Right renal cortex interstitium (tissue), 3 donors: ENCODE data around the gene RUNX2. TPM values are rescaled to one million over a fixed set of nuclear protein-coding genes. Genes with fewer than 3 reads are reported as not detected.

ENCODE experiments used
- DNase-seq, 3 donors: peaks; one replicate each; pipeline ENCODE4 v3.0.0-alpha.2; 2013; ENCODE audit warnings: low read depth in 3 of 3, low spot score in 2 of 3
- polyA plus RNA-seq, 3 donors: library from polyadenylated mRNA; unstranded; fragments of 120-200 nt; gene quantifications; one replicate each; pipeline ENCODE4 v1.2.1, GENCODE V29; 2013; ENCODE audit not compliant: insufficient read length in 3 of 3

Gene RUNX2
- polyA plus RNA-seq, 3 donors, result 2.0 to 3.1 (median 2.4) TPM

DNA sequence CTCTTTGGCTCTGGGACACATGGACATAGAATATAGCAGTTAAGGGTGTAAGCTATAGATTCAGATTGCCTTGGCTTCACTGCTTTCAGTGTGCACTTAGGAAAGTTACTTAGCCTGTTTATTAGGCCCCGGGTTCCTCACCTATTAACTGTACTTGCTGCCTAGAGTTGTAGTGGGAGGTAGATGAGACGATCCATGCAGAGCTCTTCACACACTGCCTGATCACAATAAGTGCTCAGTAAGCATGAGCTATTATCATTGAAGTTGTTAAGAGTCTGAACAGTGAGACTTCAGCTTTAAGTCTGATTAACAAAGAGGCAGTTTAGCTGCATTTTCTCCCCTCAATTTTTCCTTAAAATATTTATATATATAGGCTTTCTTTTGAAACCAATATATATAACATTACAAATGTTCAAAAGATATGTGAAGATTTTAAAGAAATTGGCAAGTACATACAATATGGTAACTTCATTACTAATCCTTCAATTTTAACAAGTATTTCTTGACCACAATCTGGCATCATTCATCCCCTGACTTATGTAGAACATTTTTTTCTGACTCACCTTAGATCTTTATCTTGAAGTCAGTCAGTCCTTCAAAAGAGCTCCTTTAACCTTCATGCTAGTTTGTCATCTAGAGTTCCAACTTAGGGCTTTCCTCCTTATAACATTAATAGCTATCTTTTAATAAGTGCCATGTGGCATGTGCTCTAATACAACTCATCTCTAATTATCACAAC lies 70.1 kb downstream of the RUNX2 start:
- DNase-seq, result no peak

- DNase-seq, result no peak
Measured at GRCh38 chr6:45400021-45400420, 71.9 kb downstream of the RUNX2 start.

DNA sequence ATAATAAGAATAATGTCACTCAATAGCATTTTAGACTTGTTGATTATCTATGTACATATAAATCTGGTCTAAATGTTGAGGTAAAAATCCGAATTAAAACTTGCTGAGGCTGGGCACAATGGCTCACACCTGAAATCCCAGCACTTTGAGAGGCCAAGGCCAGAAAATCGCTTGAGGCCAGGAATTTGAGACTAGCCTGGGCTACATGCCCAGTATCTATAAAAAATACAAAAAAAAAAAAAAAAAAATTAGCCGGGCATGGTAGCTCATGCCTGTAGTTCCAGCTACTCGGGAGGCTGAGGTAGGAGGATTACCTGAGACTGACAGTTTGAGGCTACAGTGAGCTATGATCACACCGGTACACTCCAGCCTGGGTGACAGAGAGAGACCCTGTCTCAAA lies 83.8 kb downstream of the RUNX2 start:
- no peak for DNase-seq

GRCh38 chr6:45415315-45415714 lies 87.2 kb downstream of the RUNX2 start:
- no peak for DNase-seq

GRCh38 chr6:45415788-45416518 lies 87.8 kb downstream of the RUNX2 start:
- no peak for DNase-seq

GRCh38 chr6:45416700-45417099 lies 88.6 kb downstream of the RUNX2 start:
- DNase-seq, result no peak

- DNase-seq, result no peak
Measured at GRCh38 chr6:45417436-45417835, 89.3 kb downstream of the RUNX2 start.

GRCh38 chr6:45419571-45420082 lies 91.5 kb downstream of the RUNX2 start:
- no peak for DNase-seq

DNA sequence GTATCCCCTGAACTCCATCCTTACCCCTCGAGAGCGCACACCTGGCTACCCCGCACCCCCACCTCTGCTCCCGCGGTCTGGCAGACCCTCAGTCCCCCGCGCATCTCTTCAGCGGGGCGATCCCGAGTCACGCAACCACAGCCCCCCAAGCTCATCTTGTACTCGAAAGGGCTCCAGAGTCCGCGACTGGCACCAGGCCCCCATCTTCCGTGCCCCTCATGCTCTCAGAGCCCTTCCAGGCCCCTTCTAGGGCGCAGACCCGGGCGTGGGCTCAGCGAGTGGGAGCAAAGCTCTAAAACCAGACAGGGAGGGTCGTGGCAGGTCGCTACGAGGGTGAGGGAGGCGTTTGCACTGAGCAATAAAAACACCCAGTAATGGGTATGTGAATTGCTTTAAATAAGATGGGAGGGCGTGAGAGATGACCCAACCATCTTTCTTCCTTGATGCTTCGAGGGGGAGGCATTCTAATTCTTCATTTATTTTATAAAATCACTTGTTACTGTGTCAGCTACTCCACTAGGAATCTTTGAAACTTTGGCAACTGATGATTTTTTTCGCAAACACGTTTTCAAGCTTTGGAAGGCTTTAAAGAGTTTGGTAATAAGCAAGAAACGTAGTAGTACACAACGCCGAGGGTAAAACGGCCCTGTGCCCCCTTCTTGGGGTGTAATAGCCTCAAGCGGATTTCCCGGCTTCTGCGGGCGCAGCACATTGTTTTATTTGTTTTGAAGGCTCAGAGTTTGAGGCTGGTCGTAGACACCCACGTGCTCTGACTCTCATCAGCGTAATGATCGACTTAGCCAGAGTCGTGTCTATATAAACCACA lies 92.2 kb downstream of the RUNX2 start:
- no peak for DNase-seq

DNA sequence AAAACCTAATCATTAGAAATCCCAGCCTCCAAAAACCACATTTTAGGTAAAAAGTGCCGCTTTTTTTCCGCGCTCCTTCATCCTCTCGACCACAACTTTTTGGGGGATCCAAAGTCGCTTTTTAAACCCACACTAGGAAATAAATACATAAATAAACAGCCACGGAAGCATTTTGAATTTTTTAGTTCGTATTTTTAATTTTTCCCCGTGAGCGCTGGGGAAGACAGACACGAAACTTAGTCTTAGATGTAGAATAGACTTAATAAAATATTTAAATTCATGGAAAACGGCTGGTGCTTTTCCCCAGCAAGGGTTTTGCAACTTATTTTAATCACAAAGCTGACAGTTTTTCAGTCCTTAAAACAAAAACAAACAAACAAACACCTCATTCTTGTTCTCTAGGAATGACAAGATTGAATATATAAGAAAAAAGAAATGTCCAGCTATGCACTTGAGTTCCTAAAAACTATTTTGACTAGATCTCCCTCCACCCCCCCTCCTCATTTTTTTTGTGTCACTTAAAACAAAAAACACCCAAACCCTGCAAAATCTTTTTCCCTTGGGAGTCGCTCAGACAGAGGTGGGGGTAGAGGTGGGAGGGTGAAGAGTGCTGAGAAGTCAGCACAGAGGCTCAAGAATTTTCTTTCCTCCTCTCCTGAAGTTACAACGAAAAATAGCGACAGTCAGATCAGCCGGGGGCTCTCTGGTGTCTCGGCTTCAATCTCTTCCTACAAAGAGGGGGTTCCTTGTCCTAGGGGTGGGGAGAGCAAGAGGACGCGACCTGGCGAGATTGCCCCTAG lies 93.0 kb downstream of the RUNX2 start:
- DNase-seq, result no peak

DNA sequence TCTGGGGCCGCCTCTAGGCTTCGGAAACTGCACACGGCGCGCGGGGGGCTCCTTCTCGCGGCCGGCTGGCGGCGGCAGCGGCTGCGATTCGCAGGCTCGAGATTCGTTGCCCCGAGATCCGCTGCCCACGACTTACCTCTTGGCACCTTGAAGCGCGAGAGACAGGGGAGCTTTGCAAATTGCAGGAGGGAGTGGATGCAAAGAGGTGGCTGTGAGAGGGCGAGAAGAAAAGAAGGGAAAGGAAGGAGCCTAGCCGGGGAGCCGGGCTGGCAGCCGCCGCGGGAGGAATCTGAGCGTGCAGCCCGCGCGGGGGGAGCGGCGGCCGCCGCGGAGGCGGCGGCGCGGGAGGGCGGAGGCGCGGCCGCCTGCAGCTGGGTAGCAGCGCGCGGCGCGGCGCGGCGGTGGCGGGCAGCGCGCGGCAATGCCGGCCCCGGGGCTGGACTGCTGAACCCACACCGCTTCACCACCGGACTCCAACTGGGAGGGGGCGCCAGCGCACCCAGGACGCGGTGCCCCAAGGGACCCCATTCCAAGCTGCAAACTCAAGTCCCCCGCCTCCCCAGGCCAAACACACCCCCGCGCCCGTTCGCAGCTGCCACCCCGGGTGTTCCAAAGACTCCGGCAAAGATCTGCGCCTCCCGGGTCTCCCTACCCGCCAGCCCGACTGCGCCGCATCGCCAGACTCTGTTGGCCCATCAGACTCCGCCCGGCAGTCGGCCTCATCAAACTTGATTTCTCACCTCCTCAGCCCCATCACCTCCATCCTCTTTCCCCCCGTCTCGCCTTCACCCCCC lies 93.8 kb downstream of the RUNX2 start:
- no peak for DNase-seq

GRCh38 chr6:45422503-45423110 lies 94.5 kb downstream of the RUNX2 start:
- DNase-seq, result no peak

- DNase-seq, result no peak
Measured at GRCh38 chr6:45423111-45423823, 95.1 kb downstream of the RUNX2 start.

DNA sequence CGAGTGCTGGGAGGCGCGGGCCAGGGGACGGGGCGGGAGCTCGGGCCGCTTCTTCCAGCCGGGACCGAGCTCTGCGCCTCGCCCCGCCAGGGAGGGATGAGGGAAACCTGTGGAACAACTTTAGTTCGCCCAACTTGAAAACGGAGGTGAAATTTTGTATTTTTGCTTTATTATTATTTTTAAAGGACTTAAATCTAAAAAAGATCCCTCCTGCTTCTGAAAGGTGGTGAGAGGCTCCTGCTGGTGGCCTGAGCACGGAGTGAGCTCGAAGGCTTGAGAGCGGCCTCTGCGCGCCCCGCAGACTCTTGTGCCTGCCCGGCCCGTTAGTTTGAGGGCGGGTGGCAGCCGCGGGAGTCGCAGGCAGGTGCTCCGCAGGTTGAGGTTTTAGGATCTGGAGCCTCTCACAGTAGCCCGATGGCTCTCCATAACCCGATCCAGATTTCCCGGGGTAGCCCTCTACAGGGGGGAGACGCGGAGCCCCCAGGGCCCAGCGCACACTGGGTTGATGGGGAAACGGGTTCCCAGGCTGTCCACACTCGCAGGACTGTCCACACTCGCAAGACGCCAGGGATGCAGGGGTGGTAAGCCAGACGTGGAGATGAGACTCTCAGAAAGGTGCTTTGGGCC lies 95.8 kb downstream of the RUNX2 start:
- DNase-seq, result no peak

DNA sequence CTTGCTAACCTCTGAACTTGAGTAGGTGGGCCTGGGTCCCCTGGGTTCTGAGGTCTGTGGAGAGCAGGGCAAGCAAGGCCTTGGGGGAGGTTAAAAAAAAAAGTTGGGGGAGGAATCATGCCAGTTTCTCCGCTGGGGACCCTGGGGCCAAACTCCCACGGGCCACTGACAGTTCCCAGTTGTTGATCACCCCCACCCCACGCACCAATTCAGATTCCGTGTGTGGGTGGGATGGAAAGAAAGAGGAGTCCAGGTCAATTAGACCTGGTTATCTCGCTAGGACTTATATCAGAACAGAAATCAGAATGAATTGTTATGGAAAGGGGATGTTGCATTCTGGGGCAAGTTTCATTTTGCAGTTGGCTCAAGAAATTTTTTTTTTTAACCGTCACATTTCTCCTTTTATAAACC lies 96.3 kb downstream of the RUNX2 start:
- no peak for DNase-seq

DNA sequence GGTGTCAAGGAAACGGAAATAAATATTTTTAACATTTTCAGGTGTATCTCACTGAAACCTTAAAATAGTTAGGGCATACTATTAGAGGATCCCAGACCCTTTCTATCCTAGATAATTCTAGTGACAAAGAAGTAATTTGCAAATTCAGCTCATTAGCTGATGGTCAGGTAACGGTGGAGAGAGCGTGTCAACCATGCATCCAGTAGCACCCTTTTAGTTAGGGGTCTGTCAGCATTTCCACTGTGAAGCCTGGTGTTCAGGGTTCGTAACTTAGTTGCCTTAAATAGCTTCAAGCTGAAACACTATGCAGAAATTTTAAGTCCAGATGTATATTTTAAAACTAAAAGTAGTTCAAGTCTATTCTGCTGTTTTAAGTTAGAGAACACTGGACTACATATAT lies 98.1 kb downstream of the RUNX2 start:
- DNase-seq, result no peak

DNA sequence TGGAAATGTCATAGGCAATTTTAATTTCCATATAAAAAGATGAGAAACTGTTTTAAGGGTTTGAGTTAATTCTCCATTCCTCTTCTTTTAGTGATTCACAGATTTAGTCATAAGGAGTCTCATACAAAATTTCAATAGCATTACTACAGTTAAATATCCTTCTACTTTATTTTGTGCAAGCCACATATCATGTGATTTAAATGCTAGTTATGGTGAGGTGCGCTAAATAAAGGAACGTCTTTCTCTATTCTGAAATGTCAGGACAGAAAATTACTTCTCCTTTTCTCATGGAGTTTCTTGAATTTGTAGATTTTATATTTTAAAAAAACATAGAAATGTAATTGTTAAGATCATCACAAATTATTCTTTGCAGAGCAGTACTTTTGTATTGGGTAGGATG lies 99.6 kb downstream of the RUNX2 start:
- DNase-seq, result no peak

DNA sequence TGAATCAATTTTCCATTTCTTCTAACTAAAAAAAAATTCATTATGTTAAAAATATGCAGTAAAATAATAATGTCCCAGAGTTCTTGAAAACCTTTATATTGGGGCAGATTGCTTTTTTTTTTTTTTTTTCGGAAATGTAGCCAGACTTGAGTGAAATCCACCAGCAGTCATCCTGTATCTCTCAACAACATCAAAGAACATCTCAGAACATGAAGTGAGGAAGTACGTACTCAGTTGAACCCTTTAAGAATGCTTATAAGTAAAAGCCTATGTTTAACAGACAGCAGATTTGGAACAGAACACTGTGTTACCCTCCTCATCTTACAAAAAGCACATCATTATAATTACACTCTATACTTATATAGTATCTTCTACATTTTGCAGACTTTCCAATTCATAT lies 100.6 kb downstream of the RUNX2 start:
- DNase-seq, result no peak
